ENCODE results near the gene RBM15.
A peak's percentile ranks its signal among the peaks of the same experiment; 100 is the strongest.

Gene RBM15

GRCh38 chr1:110335265-110335664, 3.9 kb upstream of the RBM15 start:
- no peak for TF ChIP-seq CTCF (IDR thresholded peaks at IDR 0.05; ENCODE audit: insufficient read depth, low read depth, low read length, missing control alignments)
- no peak for DNase-seq (ENCODE audit: low read depth)
- H3K4me3 ChIP-seq (ENCODE audit: low read length), result no peak overlapping the region

- no peak for DNase-seq (ENCODE audit: low read depth)
- TF ChIP-seq CTCF (IDR thresholded peaks at IDR 0.05; ENCODE audit: insufficient read depth, low read depth, low read length, missing control alignments), result no peak
- no peak overlapping the region for H3K4me3 ChIP-seq (ENCODE audit: low read length)
Observed at GRCh38 chr1:110336300-110337039, 2.7 kb upstream of the RBM15 start.

- TF ChIP-seq CTCF (IDR thresholded peaks at IDR 0.05; ENCODE audit: insufficient read depth, low read depth, low read length, missing control alignments), result no peak
- peak; percentile 34 for DNase-seq (ENCODE audit: low read depth)
- peak overlapping the region; percentile 96 for H3K4me3 ChIP-seq (ENCODE audit: low read length)
Observed at GRCh38 chr1:110337704-110338308, 1.4 kb upstream of the RBM15 start.

- peak; percentile 47 for TF ChIP-seq CTCF (IDR thresholded peaks at IDR 0.05; ENCODE audit: insufficient read depth, low read depth, low read length, missing control alignments)
- no peak for DNase-seq (ENCODE audit: low read depth)
- peak overlapping the region; percentile 96 for H3K4me3 ChIP-seq (ENCODE audit: low read length)
Observed at GRCh38 chr1:110338309-110338885, 780 bp upstream of the RBM15 start.

GRCh38 chr1:110339407-110340206, 430 bp downstream of the RBM15 start:
- peak; percentile 49 for DNase-seq (ENCODE audit: low read depth)

GRCh38 chr1:110340207-110340468, 961 bp downstream of the RBM15 start:
- peak overlapping the region; percentile 96 for H3K4me3 ChIP-seq (ENCODE audit: low read length)
- no peak for TF ChIP-seq CTCF (IDR thresholded peaks at IDR 0.05; ENCODE audit: insufficient read depth, low read depth, low read length, missing control alignments)
- DNase-seq (ENCODE audit: low read depth), result peak; percentile 4

More at GRCh38 chr1:110339407-110340206, 430 bp downstream of the RBM15 start:
- H3K4me3 ChIP-seq (ENCODE audit: low read length), result peak overlapping the region; percentile 96
- TF ChIP-seq CTCF (IDR thresholded peaks at IDR 0.05; ENCODE audit: insufficient read depth, low read depth, low read length, missing control alignments), result peak; percentile 55

All from epithelial cell of esophagus (primary cell).